Prostate gland (tissue), 2 donors: ENCODE data around the gene CCL27. TPM values are rescaled to one million over a fixed set of nuclear protein-coding genes. Genes with fewer than 3 reads are reported as not detected.

Experiments used
- DNase-seq: peaks from one replicate; pipeline ENCODE4 v3.0.0-alpha.2; 2019; ENCODE audit warnings: low spot score
- H3K27ac ChIP-seq, 2 donors: fragments of 200-600 bp; sonication (generic); 2 replicates each; pipeline ENCODE4 v1.5.1; 2017 to 2019
- H3K27me3 ChIP-seq: fragments of 200-600 bp; sonication (generic); replicated peaks from 2 replicates; pipeline ENCODE4 v1.5.1; 2019; ENCODE audit not compliant: insufficient read depth
- H3K36me3 ChIP-seq, 2 donors: fragments of 200-600 bp; sonication (generic); 1 replicate in 1 of 2; 2 replicates in 1 of 2; pipeline versions ENCODE4 v1.5.1 to v1.8.1; 2017 to 2019
- H3K4me1 ChIP-seq: fragments of 200-600 bp; sonication (generic); replicated peaks from 2 replicates; pipeline ENCODE4 v1.5.1; 2019
- H3K4me3 ChIP-seq, 2 donors: fragments of 200-600 bp; sonication (generic); 2 replicates each; pipeline ENCODE4 v1.5.1; 2017 to 2019
- H3K9me3 ChIP-seq: fragments of 200-600 bp; sonication (generic); 2 replicates; pipeline ENCODE4 v1.5.1; 2017
- POLR2A ChIP-seq: fragments of 450-650 bp; IDR thresholded peaks from one replicate; pipeline ENCODE4 v1.6.1; 2016; ENCODE audit warnings: antibody characterized with exemption, mild to moderate bottlenecking
- POLR2AphosphoS5 ChIP-seq: sonication (generic); formaldehyde crosslinking; IDR thresholded peaks from one replicate; pipeline ENCODE4 v1.6.1; 2017; ENCODE audit warnings: antibody characterized with exemption
- WGBS: methylation state at CpG from one replicate; pipeline ENCODE4 v1.1.5; 2018; 5-methylcytosine and 5-hydroxymethylcytosine counted together
- intact Hi-C: fragments of 100-400 bp; cut with DNase I; formaldehyde crosslinking; loops from one replicate; pipeline ENCODE4 v1.14.2; 2022
- total RNA-seq, 2 donors: library from RNA; depleted of rRNA; stranded (reverse); fragments of >200 nt; gene quantifications; one replicate each; pipeline ENCODE4 v1.1.0, GENCODE V29; 2016
- TF ChIP-seq, protein P1 (sequence below), 4 experiments: fragments of 200-600 bp in 2 of 4; fragments of 450-650 bp in 2 of 4; sonication (generic) in 2 of 4; IDR thresholded peaks; 1 replicate in 3 of 4; 2 replicates in 1 of 4; pipeline ENCODE4 v1.5.1; 2016 to 2019; ENCODE audit warnings: antibody characterized with exemption in 4 of 4, mild to moderate bottlenecking in 2 of 4, moderate library complexity in 2 of 4

Gene CCL27
- total RNA-seq, 2 donors from 2014 or later: not detected

DNA sequence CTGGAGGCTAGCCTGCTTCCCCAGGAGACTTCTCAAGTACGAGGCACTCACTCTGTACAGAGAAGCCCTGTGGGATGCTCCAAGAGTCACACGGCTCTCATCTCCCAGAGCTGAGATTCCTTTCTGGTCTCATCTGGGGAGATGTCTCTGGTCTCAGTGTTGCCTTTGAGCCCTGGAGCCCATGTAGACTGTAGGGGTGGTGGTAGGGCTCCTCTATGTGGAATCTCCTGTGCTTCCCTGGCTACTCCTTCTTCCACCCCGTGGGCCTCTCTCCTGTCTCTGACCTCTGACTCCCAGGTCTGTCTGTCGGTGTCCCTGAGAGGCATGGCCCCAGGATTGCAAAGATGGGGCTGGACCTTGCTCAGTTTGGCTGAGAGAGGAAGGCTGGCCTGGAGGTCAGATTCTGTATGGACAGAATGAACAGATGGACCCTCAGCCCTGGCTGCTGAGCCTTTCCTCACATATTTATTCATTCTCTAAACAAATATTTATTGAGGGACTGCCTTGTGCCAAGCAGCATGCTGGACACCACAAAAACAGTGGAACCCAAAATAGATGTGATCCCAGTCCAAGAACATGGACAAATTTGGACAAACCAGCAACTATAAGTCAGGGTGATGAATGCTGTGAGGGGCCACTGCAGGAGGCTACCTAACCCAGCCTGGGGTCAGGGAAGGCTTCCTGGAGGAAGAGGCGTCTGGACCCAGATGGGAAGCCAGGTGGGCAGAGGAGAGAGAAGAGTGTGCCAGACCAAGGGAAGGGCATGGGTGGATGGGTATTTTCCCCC is 26.1 kb upstream of the CCL27 start:
- H3K27me3 ChIP-seq: no peaks in the 10 kb centered on the region
- H3K4me1 ChIP-seq: peaks cover 10% of the 10 kb centered on the region
- no peaks in the 10 kb centered on the region for H3K9me3 ChIP-seq
- intact Hi-C loops: no loop called here
- WGBS: 79% methylated on average over 5 of the region's 5 CpGs
- no peak overlapping the region for H3K27ac ChIP-seq
- no peak overlapping the region for H3K4me3 ChIP-seq
- TF ChIP-seq, protein P1, sequence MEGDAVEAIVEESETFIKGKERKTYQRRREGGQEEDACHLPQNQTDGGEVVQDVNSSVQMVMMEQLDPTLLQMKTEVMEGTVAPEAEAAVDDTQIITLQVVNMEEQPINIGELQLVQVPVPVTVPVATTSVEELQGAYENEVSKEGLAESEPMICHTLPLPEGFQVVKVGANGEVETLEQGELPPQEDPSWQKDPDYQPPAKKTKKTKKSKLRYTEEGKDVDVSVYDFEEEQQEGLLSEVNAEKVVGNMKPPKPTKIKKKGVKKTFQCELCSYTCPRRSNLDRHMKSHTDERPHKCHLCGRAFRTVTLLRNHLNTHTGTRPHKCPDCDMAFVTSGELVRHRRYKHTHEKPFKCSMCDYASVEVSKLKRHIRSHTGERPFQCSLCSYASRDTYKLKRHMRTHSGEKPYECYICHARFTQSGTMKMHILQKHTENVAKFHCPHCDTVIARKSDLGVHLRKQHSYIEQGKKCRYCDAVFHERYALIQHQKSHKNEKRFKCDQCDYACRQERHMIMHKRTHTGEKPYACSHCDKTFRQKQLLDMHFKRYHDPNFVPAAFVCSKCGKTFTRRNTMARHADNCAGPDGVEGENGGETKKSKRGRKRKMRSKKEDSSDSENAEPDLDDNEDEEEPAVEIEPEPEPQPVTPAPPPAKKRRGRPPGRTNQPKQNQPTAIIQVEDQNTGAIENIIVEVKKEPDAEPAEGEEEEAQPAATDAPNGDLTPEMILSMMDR (IDR thresholded peaks at IDR 0.05): no peak
- TF ChIP-seq POLR2A (no peak), POLR2AphosphoS5 (no peak)
- H3K36me3 ChIP-seq: no peaks in the 10 kb centered on the region
- no peak for DNase-seq

DNA sequence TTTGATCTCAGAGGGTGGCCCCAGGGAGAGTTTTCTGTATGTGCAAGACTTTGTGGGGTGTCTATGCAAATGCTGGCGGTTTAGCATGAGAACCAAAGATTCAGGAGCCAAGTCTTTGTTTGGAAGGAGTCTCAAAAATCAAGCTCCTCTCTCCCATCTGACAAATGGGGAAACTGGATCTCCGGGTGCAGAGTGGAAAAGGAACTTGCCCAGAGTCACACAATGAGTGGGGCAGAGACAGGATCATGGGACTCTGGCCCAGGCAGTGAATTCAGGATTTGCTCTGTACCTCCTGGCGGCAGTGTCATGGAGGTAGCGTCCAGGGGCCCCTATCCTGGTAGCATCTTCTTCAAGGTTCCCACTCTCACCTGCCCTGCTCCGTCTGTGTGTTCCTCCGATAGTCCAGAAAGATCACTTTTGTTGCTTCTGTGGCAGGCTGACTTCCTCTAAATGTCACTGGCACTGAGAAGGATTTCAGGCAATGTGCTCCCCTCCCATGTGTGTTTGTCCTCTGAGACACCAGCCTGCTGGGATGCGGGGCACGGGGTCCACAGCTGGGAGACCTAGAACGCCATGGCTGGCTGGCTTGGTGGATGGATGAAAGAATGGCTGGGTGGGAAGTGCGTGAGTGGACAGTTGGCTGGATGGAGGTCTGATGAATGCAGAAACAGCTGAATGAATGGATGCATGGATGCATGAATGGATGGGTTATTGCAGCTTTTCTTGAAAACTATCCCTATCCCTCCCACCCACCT is 25.0 kb upstream of the CCL27 start:
- peaks cover 10% of the 10 kb centered on the region for H3K4me1 ChIP-seq
- intact Hi-C loops: no loop called here
- no peaks in the 10 kb centered on the region for H3K36me3 ChIP-seq
- H3K4me3 ChIP-seq: no peak overlapping the region
- 76% methylated on average over 10 of the region's 10 CpGs for WGBS
- DNase-seq: no peak
- TF ChIP-seq POLR2A (no peak), POLR2AphosphoS5 (no peak)
- TF ChIP-seq, protein P1 (IDR thresholded peaks at IDR 0.05): no peak
- no peaks in the 10 kb centered on the region for H3K27me3 ChIP-seq
- H3K27ac ChIP-seq: no peak overlapping the region
- H3K9me3 ChIP-seq: no peaks in the 10 kb centered on the region

DNA sequence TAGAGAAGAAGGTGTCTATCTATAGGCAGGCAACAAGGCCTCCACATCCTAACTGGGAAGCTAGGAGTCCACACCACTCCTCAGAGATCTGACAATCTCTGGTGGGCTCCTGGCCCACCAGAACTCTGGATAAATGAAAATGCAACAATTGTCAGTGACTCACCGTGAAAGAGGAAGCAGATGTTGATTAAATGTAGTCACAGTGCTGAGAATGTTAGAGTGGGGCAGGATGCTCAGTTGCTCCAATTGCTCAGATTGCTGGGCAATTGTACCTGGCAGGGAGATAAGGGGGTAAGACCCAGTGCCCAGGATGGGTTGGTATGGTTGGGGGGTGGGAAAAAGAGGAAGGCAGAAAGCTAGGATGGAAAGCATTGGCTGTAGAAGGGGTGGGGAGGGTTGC is 24.3 kb upstream of the CCL27 start:
- H3K27ac ChIP-seq: no peak overlapping the region
- TF ChIP-seq, protein P1 (IDR thresholded peaks at IDR 0.05): no peak
- TF ChIP-seq POLR2A (no peak), POLR2AphosphoS5 (no peak)
- no peaks in the 10 kb centered on the region for H3K36me3 ChIP-seq
- intact Hi-C loops: no loop called here
- 65% methylated on average over 1 of the region's 1 CpG for WGBS
- H3K27me3 ChIP-seq: no peaks in the 10 kb centered on the region
- peaks cover 10% of the 10 kb centered on the region for H3K4me1 ChIP-seq
- no peaks in the 10 kb centered on the region for H3K9me3 ChIP-seq
- no peak overlapping the region for H3K4me3 ChIP-seq
- DNase-seq: no peak

DNA sequence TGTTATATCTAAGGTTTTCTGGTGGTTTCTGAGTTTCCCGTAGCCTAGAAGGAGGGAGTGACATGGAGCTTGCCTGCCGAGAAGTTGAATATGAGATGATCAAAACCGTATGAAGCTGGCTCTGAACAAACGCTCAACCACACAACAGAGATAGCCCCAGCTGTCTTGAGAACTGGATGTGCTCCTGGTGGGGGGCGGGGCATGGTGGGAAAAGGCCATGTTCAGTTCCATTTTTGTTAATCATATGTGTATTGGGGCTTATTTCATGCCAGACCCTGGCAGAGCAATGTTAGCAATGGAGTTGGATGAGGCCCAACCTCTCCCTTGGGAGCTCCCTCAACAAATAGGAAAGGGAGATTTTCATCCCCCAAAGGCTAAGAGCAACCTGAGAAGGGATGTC is 23.8 kb upstream of the CCL27 start:
- DNase-seq: no peak
- no peaks in the 10 kb centered on the region for H3K9me3 ChIP-seq

More for the DNA sequence above, 23.8 kb upstream of the CCL27 start:
- intact Hi-C loops: no loop called here
- WGBS: 77% methylated on average over 5 of the region's 5 CpGs
- Histone ChIP-seq H3K27me3 (no peaks in the 10 kb centered on the region), H3K27ac (no peak overlapping the region), H3K4me1 (peaks cover 10% of the 10 kb centered on the region), H3K4me3 (no peak overlapping the region), H3K36me3 (no peaks in the 10 kb centered on the region)
- no peak for TF ChIP-seq POLR2A
- no peak for TF ChIP-seq POLR2AphosphoS5
- TF ChIP-seq, protein P1 (IDR thresholded peaks at IDR 0.05): no peak
